ENCODE results near the gene CRIM1.

Gene CRIM1

GRCh38 chr2:36399050-36399449 lies 43.5 kb downstream of the CRIM1 start:
- no peak for DNase-seq

GRCh38 chr2:36403675-36404230 lies 48.2 kb downstream of the CRIM1 start:
- DNase-seq: peak in 1 of 5 donors; percentile 40

- no peak for DNase-seq
Measured at GRCh38 chr2:36404318-36404717, 48.7 kb downstream of the CRIM1 start.

GRCh38 chr2:36404754-36405153 lies 49.2 kb downstream of the CRIM1 start:
- no peak for DNase-seq

GRCh38 chr2:36405183-36405582 lies 49.6 kb downstream of the CRIM1 start:
- DNase-seq: no peak

- DNase-seq: no peak
Measured at GRCh38 chr2:36406296-36406695, 50.7 kb downstream of the CRIM1 start.

GRCh38 chr2:36407413-36407812 lies 51.8 kb downstream of the CRIM1 start:
- no peak for DNase-seq

GRCh38 chr2:36408198-36408703 lies 52.7 kb downstream of the CRIM1 start:
- no peak for DNase-seq

- DNase-seq: no peak
Measured at GRCh38 chr2:36409335-36409734, 53.8 kb downstream of the CRIM1 start.

GRCh38 chr2:36409935-36410334 lies 54.4 kb downstream of the CRIM1 start:
- DNase-seq: no peak

- DNase-seq: no peak
Measured at GRCh38 chr2:36410681-36411080, 55.1 kb downstream of the CRIM1 start.

- DNase-seq: no peak
Measured at GRCh38 chr2:36411962-36412444, 56.4 kb downstream of the CRIM1 start.

GRCh38 chr2:36413218-36413617 lies 57.6 kb downstream of the CRIM1 start:
- DNase-seq: no peak

GRCh38 chr2:36414307-36414706 lies 58.7 kb downstream of the CRIM1 start:
- DNase-seq: no peak

- DNase-seq: no peak
Measured at GRCh38 chr2:36415381-36416022, 59.9 kb downstream of the CRIM1 start.

GRCh38 chr2:36416370-36417165 lies 61.0 kb downstream of the CRIM1 start:
- DNase-seq: no peak

- DNase-seq: no peak
Measured at GRCh38 chr2:36420569-36421181, 65.1 kb downstream of the CRIM1 start.

GRCh38 chr2:36421379-36421778 lies 65.8 kb downstream of the CRIM1 start:
- DNase-seq: no peak

- no peak for DNase-seq
Measured at GRCh38 chr2:36423172-36423571, 67.6 kb downstream of the CRIM1 start.

GRCh38 chr2:36423619-36424120 lies 68.1 kb downstream of the CRIM1 start:
- no peak for DNase-seq

- no peak for DNase-seq
Measured at GRCh38 chr2:36425608-36426355, 70.2 kb downstream of the CRIM1 start.

- DNase-seq: no peak
Measured at GRCh38 chr2:36427790-36428243, 72.2 kb downstream of the CRIM1 start.

All from T-helper 1 cell (primary cell).